Epithelial cell of esophagus (primary cell): Measurements from ENCODE around the gene HERC4.
A peak's percentile ranks its signal among the peaks of the same experiment; 100 is the strongest.

ENCODE experiments used
- DNase-seq: peaks from one replicate; pipeline ENCODE4 v3.0.0; 2010; ENCODE audit warnings: low read depth
- H3K4me3 ChIP-seq: 2 replicates; pipeline ENCODE4 v1.5.1; 2011; ENCODE audit warnings: mild to moderate bottlenecking, low read length, control low read depth
- TF ChIP-seq, protein P1 (sequence below): IDR thresholded peaks from 2 replicates; pipeline ENCODE4 v1.5.1; 2011; ENCODE audit warnings: low read depth, mild to moderate bottlenecking, low read length, control low read depth, inconsistent platforms; ENCODE audit not compliant: insufficient read depth; ENCODE audit errors: missing control alignments

Gene HERC4

DNA sequence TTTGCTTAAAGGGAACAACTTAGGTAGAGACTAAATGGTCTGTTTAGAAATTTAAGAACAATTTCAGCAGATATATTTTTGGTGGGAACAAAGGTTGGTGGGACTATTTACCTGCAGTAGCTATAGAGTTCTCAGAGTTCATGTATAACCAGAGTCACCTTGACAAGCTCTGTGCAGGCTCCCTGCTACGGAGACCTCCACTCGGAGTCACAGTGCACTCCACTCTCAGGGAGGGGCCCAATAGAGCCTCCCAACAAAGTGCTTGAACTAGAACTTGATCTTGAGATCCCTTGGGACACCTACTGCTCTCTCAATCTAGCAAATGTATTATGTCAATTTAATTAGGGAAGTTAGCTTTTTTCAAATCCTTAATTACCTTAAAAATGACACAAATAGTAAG, 36.5 kb upstream of the HERC4 start:
- H3K4me3 ChIP-seq = no peak overlapping the region
- DNase-seq = no peak
- TF ChIP-seq, protein P1, sequence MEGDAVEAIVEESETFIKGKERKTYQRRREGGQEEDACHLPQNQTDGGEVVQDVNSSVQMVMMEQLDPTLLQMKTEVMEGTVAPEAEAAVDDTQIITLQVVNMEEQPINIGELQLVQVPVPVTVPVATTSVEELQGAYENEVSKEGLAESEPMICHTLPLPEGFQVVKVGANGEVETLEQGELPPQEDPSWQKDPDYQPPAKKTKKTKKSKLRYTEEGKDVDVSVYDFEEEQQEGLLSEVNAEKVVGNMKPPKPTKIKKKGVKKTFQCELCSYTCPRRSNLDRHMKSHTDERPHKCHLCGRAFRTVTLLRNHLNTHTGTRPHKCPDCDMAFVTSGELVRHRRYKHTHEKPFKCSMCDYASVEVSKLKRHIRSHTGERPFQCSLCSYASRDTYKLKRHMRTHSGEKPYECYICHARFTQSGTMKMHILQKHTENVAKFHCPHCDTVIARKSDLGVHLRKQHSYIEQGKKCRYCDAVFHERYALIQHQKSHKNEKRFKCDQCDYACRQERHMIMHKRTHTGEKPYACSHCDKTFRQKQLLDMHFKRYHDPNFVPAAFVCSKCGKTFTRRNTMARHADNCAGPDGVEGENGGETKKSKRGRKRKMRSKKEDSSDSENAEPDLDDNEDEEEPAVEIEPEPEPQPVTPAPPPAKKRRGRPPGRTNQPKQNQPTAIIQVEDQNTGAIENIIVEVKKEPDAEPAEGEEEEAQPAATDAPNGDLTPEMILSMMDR = no peak

DNA sequence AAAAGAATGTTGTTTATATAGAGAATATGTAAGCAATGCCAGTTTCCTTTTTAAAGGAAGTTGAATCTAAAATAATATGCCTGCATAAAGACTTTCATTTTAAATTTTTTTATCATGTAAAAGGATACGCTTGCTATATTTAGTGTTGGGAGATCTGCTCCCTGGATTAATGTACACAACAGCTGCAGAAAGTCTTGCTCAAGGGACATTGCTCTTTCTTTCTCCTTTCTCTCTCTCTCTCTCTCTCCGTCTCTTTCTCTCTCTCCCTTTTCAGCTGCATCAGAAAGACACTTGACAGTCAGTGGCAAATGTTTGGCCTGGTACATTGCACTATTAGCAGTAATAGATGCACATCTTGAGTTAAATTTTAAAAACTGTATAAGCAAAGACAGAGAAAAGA, 34.9 kb upstream of the HERC4 start:
- no peak overlapping the region for H3K4me3 ChIP-seq
- DNase-seq = no peak

DNA sequence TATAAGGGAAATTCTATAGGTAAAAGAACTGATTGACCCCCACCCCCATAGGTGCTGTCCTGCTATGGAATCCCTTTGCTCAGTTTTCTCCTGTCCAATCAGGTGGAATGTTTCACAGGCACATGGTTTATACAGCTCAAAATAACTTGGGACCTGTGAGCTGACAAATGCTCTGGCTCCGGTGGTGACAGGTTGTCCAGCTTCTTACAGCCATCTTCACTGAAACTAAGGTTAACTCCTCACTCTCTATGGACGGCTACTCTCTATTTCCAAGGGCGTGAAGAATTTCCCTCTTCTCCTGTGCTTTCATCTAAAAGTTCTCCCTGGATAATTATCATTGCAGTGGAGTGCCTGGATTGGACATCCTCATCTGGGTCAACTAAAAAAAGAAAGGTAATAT, 34.2 kb upstream of the HERC4 start, which contains the start of gene MYPN:
Gene MYPN, plus strand, starts transcription at position 158 of the 400 bp plus-strand sequence. CDS start 11,951 bp downstream, outside the sequence.
- H3K4me3 ChIP-seq = no peak within 1 kb of the TSS
- DNase-seq = no peak
- TF ChIP-seq, protein P1 = no peak

More for the DNA sequence above, 34.9 kb upstream of the HERC4 start:
- TF ChIP-seq, protein P1 = no peak

DNA sequence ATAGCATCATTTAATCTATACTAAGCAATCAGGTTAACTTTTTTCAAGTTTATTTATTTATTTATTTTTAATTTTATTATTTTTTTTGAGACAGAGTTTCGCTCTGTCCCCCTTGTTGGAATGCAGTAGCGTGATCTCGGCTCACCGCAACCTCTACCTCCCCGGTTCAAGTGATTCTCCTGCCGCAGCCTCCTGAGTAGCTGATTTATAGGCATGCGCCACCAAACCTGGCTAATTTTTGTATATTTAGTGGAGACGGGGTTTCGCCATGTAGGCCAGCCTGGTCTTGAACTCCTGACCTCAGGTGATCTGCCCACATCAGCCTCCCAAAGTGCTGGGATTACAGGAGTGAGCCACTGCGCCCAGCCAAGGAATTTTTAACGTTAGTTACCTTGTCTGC, 33.6 kb upstream of the HERC4 start:
- TF ChIP-seq, protein P1 = no peak
- no peak for DNase-seq
- H3K4me3 ChIP-seq = no peak overlapping the region

DNA sequence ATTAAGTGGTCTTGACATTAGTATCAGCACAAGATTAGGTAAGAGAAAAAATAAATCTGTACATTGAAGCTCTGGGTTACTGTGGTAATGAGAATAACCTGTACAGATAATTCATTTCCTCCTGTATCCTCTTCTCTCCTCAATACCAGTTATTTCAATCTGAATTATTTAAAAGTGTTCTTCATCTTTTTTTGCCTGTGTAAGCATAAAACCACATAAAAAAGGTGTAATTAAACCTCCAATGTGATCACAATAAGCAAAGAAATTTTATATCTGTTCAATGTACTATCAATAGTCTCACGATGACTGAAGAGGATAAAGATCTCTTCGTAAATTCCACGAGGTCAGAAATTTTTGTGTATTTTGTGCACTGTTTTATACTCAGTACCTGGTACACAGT, 33.0 kb upstream of the HERC4 start:
- TF ChIP-seq, protein P1 = no peak
- H3K4me3 ChIP-seq = no peak overlapping the region
- DNase-seq = no peak

DNA sequence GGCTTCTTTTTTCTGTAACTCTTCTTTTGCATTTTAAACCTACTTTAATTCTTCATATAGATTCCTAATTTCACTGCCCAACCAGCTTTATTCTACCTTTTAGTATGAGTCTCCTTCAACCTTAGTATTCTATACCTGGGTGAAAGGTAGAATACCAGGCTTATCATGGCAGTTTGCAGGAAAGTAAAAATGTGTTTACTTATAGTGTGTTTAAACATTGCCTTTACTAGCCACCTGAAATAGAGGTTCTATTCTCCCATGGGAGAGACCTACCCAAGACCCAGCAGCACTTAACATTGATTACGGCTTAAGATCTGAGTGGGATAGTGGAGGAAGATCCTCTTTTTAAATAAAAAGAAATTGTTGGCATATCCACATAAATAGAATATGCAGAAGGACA, 32.6 kb upstream of the HERC4 start:
- TF ChIP-seq, protein P1 = no peak
- H3K4me3 ChIP-seq = no peak overlapping the region
- DNase-seq = no peak

DNA sequence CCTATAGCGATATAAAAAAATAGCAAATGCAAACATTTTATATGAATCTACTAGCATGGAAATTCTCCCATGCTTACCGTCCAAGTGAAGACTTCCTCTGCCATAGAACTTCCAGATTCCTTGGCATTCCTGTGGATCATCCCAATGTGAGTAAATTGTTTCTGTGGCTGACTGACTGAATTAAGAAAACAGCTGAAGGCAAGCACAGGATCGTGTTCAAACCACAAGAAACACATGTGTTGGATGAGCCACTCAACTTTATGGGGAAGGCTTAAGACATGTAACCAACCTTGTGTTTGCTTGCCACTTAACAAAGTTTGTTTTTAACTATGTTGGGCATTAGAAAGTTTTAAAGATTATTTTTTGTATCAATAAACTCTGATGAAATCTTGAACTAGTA, 31.6 kb upstream of the HERC4 start:
- TF ChIP-seq, protein P1 = no peak
- DNase-seq = peak; percentile 72
- H3K4me3 ChIP-seq = no peak overlapping the region
